M059J (cell line): ENCODE data around the gene PDE1C. TPM values are rescaled to one million over a fixed set of nuclear protein-coding genes. Genes with fewer than 3 reads are reported as not detected.

Experiments used
- DNase-seq: peaks from one replicate; pipeline ENCODE4 v3.0.0-alpha.2; 2012; ENCODE audit warnings: low read depth
- total RNA-seq: library from RNA; depleted of rRNA; stranded (reverse); fragments of >200 nt; shearing (Covaris generic); gene quantifications from 2 replicates; pipeline ENCODE4 v1.2.3, GENCODE V29; 2014

PDE1C gene
- total RNA-seq, 1 experiment from 2014 or later = 70.6 TPM

DNA sequence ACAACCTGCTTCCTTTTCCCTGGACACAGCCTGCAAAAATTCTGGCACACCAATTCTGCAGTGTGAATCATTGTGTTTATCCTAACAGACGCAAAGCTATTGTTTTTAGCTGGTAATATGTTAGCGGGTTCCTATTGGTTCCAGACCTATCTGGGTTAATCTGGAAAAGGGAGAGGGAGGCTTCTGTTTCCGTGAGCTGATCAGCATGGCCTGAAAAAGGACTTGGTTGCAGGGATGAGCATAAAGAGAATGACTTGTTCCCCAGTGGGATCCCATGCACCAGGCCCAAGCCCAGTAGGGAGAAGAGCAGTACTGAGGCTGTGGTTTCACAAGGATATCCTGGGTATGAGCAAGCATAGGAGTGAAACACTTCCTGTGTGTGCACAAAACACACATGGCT, 78.4 kb downstream of the PDE1C start:
- peak; percentile 77 for DNase-seq

- DNase-seq = no peak
These were observed 78.8 kb downstream of the PDE1C start for GRCh38 chr7:31991406-31991805.

DNA sequence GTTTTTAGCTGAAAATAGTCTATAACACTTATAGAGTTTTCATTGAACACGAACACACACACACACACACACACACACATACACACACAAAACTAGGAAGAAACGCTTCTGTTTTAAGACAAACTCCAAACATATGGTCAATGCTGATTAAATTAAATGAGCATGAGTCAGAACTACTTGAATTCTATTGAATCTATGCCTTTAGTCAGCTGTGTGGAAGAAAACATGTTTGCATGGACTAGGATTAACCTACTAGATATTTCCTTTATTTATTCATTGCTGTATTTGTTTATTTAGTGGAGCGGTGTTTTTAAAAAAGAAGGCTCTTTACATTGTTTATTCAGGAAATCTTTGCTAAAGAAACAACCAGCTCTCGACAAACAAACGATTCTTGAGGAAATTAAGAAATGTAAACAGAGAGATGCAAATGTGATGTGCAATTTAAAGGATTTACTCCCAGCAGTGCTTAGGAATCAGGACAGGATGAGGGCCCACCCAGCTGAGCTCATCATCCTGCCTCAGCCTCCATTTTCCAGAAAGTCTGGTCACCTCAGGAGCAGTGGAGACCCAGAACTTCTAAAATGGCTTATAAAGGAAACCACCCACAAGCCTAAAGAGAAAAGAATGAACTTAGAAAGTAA, 83.2 kb downstream of the PDE1C start:
- no peak for DNase-seq

GRCh38 chr7:31982962-31983361, 87.2 kb downstream of the PDE1C start:
- peak; percentile 53 for DNase-seq

DNA sequence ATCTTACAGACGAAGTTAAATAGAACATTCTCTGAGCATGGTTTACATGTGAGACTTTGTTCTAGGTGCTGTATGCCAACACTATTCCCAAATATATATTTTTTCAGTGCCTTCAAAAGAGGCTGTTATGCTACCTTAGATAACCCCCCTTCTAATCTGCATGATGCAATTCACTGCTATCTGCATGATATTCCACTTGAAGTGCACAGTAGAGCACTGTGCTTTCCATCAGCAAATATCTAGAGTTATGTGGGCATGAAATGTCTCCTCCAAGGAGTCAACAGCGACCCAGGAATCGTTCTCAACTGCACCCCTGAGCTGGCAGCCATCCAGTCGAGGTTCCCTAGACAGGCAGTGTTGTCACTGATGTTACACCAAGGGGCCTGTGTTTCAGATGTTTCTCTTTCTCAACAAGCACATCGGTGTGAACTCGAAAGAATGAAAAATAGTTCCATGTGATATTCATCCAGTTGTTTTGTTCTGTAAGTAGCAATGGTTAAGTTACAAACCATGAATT, 88.3 kb downstream of the PDE1C start:
- DNase-seq = no peak

DNA sequence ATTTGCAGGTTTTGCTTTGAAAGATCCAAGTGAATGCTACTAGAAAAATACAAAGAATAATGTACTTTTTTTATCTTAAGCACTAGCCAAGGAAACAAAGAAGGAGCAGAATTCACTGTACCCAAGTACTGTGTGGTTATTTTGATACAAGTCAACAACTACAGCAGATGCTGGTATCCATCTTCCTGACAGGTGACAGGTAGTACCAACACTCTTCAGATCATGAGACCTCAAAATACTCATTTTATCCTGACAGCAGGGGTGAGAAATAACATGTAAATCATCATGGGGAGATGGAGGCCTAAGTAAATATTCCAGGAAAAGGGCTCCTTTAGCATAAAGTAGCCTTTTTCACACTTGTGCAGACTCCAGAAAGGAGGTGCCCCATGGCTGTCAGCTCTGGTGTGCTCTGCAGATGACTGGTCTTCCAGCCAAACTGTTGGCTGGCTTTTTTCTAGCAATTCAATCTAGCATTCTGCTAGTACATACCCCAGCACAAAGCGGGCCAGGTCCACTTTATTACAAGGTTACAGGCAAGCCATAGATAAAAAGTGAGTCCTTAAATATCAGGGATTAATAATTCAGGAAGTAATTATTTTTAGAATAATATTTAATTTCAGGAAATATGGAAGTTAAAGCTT, 90.4 kb downstream of the PDE1C start:
- DNase-seq = no peak

DNA sequence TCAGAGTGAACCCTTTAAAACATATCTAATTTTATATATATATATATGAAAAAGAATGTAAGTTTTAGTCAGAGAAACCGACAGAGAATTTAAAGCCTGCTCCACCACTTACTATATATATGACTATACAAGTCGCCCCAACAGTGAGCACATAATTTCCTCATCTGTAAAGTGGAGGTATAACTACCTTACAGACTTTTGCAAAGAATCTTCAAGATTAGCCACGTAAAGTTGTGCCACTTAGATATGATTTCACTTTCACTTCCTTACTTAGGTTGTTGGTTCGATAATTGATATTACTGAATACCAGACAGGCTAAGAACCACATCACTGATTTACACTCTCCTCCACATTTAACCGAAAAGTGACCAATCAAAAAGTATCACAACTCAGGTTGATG, 94.7 kb downstream of the PDE1C start:
- no peak for DNase-seq

- DNase-seq = no peak
These were observed 95.9 kb downstream of the PDE1C start for GRCh38 chr7:31974351-31974750.

DNA sequence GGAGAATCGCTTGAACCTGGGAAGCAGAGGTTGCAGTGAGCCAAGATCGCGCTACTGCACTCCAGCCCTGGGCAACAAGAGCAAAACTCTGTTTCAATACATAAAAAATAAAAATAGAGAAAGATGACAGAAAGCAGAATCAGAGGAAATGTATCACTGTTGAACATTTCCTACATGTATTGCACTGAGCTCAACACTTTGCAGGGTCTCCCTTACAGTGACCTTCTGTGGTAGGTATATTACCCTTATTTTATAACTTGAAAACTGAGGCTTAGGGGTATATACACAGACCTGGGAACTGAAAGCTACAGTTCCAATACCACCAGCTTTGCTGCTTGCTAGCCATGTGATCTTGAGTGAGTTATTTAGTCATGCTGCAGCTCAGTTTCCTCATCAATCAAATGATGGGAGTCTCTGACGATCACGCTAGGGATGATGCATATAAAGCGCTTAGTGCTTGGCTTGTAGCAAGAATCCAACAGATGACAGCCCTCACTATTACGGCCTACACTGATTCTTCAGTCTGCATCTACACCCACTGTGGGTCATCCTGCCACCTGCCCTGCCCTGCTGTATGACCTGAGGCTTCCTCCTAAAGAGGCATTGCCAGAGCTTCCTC, 99.0 kb downstream of the PDE1C start:
- no peak for DNase-seq

DNA sequence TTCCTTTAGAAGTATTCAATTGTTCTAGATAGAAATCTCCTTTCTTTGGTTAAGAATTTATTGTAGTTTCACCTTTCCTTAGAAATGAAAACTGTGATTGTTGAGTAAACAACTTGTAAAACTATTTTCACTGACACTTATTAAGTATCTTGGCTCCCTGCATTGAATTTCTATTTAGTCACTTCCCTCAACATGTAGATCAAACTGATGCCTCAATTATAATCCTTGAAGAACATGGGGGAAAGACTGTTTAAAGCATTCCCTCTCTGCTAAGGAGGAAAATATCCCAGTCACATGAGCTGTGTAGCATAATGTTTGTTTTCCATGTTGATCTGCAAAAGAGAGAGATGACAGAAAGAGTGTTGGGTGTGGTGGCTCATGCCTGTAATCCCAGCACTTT, 99.7 kb downstream of the PDE1C start:
- DNase-seq = no peak

DNA sequence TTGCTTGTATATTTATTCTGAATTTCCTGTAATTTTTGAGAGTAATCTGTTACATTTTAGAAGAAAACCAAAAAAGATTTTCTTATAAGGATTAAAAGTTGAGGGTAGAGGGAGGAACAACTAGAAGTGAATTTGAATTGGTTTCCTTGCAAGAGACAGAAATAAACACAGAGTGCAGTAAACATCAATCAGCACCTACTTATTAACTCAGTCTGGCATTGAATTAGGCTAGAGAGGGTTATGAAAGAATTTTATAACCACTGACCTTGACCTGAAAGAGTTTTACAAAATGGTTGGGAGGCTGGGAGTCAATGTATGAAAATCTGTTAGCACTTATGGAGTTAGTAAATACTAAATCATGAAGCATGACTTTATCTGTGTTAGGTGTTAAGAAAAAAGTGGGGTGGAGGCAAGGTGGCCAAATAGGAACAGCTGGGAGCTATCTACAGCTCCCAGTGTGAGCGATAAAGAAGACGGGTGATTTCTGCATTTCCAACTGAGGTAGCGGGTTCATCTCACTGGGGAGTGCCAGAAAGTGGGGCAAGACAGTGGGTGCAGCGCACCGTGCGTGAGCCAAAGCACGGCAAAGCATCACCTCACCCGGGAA, 106.5 kb downstream of the PDE1C start:
- no peak for DNase-seq

- peak; percentile 71 for DNase-seq
These were observed 108.0 kb downstream of the PDE1C start for GRCh38 chr7:31962246-31962645.

- peak; percentile 83 for DNase-seq
These were observed 112.0 kb downstream of the PDE1C start for GRCh38 chr7:31958226-31958625.

DNA sequence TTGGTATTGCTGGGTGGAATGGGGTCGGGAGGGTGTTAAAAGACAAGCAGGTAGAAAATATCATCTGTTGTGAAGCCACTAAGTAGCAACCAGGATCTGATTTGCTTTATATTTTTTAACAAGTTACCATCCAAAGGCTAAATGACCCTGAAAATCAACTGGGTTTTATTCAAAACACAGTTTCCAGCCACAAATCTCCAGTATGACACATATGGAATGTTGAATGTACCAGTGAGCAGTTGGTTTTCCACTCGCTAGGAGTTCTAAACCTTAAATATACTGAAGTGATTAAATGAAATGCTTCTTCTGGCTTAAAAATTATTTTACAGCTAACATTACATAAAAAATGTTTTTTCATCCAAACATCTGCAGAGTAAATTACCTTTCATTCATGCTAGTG, 112.5 kb downstream of the PDE1C start:
- peak; percentile 71 for DNase-seq

GRCh38 chr7:31957090-31957720, 113.0 kb downstream of the PDE1C start:
- peak; percentile 85 for DNase-seq

DNA sequence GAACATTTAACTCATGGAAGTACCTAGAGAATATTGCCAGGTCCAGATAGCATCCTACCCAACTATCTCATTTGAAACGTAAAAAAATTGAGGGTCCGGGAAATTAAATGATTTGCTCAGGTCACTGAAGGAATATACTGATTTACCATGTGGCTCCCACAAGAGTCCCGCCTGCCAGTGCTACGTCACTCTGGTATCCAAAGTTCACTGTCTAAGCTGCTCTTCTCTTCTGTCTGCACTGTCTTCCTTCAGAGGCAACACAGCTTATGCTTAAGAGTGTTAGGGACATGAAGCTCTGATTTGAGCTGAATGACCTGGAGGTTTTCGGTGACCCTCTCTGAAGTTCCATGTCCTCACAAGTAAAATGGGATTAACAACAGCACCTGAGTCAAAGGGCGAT, 114.6 kb downstream of the PDE1C start:
- no peak for DNase-seq

- peak; percentile 84 for DNase-seq
These were observed 115.2 kb downstream of the PDE1C start for GRCh38 chr7:31955021-31955420.

DNA sequence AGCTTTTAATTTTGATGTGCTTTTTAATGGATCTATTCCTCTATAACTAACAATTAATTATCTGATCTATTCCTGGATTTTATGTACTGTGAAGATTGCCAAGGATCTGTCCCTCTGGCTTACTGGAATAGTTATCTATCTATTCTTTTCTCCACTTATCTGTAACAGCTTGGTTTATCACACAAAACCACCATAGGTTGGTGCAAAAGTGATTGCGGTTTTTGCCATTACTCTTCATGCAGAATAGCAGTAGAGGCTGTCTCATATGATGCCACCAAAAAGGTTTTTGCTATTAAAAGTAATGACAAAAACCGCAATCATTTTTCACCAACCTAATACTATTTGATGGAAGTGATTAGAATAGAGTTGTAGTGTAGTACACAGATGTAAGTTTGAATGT, 115.7 kb downstream of the PDE1C start:
- no peak for DNase-seq

GRCh38 chr7:31953432-31953831, 116.8 kb downstream of the PDE1C start:
- no peak for DNase-seq

DNA sequence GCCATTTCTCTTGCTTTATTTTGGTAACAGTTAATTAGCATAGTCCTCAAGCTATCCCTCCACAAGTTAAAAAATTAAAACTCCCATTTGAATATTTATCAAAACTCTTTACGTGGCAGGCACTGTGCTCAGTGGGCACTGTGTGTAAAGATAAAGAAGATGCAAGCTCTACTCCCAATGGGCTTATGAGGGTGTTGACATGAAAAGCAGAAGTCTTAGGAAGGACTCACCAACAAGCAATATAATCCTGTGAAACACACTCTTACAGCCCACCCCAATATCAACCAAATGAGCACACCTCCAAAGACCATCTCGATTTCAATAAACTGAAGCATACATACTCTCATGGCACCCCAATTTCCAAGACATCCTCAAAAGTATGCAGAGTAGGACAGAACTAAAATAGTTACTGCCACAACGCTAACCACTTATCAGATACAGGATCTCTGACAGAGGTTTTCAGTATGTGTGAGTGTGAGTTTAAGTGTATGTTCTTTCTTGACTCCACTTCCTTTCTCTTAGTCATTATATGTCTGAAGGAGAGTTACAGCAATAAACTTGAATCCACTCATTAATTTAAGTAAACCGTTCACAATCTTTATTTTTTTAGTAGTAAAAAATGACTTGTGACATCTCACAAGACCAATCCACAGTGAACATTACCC, 120.0 kb downstream of the PDE1C start:
- peak; percentile 89 for DNase-seq

DNA sequence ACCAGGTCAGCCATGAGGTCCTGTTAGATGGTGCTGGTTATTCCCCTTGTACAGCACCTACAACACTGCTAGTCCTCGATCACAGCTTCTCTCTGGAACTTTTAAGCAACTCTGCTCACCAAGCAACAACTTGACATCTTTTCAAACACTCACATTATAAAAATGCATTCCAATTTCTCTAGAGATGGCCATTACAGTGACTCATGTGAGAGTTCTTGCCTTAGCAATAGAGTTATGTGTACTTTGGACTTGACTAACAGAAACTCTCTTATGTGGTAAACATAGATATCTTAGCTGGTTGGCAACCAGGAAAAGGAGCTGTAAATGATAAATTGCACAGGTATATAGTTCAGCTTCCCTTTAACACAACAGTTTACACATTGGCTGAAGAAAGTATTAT, 122.2 kb downstream of the PDE1C start:
- peak; percentile 98 for DNase-seq

GRCh38 chr7:31940167-31940566, 130.0 kb downstream of the PDE1C start:
- DNase-seq = peak; percentile 41
